ENCODE measurements around the gene FLACC1. TPM values are rescaled to one million over a fixed set of nuclear protein-coding genes. Genes with fewer than 3 reads are reported as not detected.
"Not testable (repeated sequence)": the region's sequence is repeated elsewhere in the genome, so short reads cannot be mapped to it uniquely, and the experiment has no call there.

The FLACC1 gene
- total RNA-seq, 1 donor from 2014 or later = 0.69 TPM

- Mint-ChIP-seq H3K27me3 (no peaks in the 10 kb centered on the region), H3K27ac (no peak overlapping the region), H3K4me1 (ENCODE audit: low read depth) (peaks cover 2% of the 10 kb centered on the region), H3K4me3 (ENCODE audit: low read depth) (no peak overlapping the region), H3K9me3 (ENCODE audit: low read depth) (peaks cover 13% of the 10 kb centered on the region), H3K36me3 (ENCODE audit: insufficient read depth) (peaks cover 34% of the 10 kb centered on the region)
- TF ChIP-seq CTCF (IDR thresholded peaks at IDR 0.05; ENCODE audit: unreplicated experiment) = no peak
- DNase-seq (ENCODE audit: low spot score, unreplicated experiment) = no peak
Measured at GRCh38 chr2:201377218-201377617, 20.1 kb upstream of the FLACC1 start.

- no peak for DNase-seq (ENCODE audit: low spot score, unreplicated experiment)
- Mint-ChIP-seq H3K4me3 (ENCODE audit: low read depth) (no peak overlapping the region), H3K9me3 (ENCODE audit: low read depth) (peaks cover 36% of the 10 kb centered on the region), H3K27ac (no peak overlapping the region), H3K36me3 (ENCODE audit: insufficient read depth) (peaks cover 55% of the 10 kb centered on the region), H3K4me1 (ENCODE audit: low read depth) (peaks cover 5% of the 10 kb centered on the region), H3K27me3 (no peaks in the 10 kb centered on the region)
- no peak for TF ChIP-seq CTCF (IDR thresholded peaks at IDR 0.05; ENCODE audit: unreplicated experiment)
Measured at GRCh38 chr2:201369775-201370174, 12.6 kb upstream of the FLACC1 start.

GRCh38 chr2:201369318-201369717 lies 12.2 kb upstream of the FLACC1 start:
- H3K27me3 Mint-ChIP-seq = not testable (repeated sequence)
- peaks cover 53% of the 10 kb centered on the region for H3K36me3 Mint-ChIP-seq (ENCODE audit: insufficient read depth)

GRCh38 chr2:201366146-201366545 lies 9.0 kb upstream of the FLACC1 start:
- TF ChIP-seq CTCF (IDR thresholded peaks at IDR 0.05; ENCODE audit: unreplicated experiment) = no peak
- no peak overlapping the region for H3K27ac Mint-ChIP-seq
- no peaks in the 10 kb centered on the region for H3K27me3 Mint-ChIP-seq
- no peaks in the 10 kb centered on the region for H3K4me1 Mint-ChIP-seq (ENCODE audit: low read depth)
- no peak for DNase-seq (ENCODE audit: low spot score, unreplicated experiment)
- H3K36me3 Mint-ChIP-seq (ENCODE audit: insufficient read depth) = peaks cover 48% of the 10 kb centered on the region
- H3K9me3 Mint-ChIP-seq (ENCODE audit: low read depth) = peaks cover 29% of the 10 kb centered on the region
- H3K4me3 Mint-ChIP-seq (ENCODE audit: low read depth) = no peak overlapping the region

More at GRCh38 chr2:201369318-201369717, 12.2 kb upstream of the FLACC1 start:
- peaks cover 34% of the 10 kb centered on the region for H3K9me3 Mint-ChIP-seq (ENCODE audit: low read depth)
- H3K27ac Mint-ChIP-seq; H3K4me1 Mint-ChIP-seq (ENCODE audit: low read depth); H3K4me3 Mint-ChIP-seq (ENCODE audit: low read depth); DNase-seq (ENCODE audit: low spot score, unreplicated experiment): not testable (repeated sequence)

GRCh38 chr2:201363857-201364560 lies 6.9 kb upstream of the FLACC1 start:
- no peak overlapping the region for H3K4me3 Mint-ChIP-seq (ENCODE audit: low read depth)
- no peak for DNase-seq (ENCODE audit: low spot score, unreplicated experiment)
- H3K9me3 Mint-ChIP-seq (ENCODE audit: low read depth) = peaks cover 26% of the 10 kb centered on the region
- no peaks in the 10 kb centered on the region for H3K27me3 Mint-ChIP-seq
- no peak overlapping the region for H3K27ac Mint-ChIP-seq
- peaks cover 41% of the 10 kb centered on the region for H3K36me3 Mint-ChIP-seq (ENCODE audit: insufficient read depth)
- TF ChIP-seq CTCF (IDR thresholded peaks at IDR 0.05; ENCODE audit: unreplicated experiment) = peak; percentile 63
- no peaks in the 10 kb centered on the region for H3K4me1 Mint-ChIP-seq (ENCODE audit: low read depth)

- Mint-ChIP-seq H3K9me3 (ENCODE audit: low read depth) (peaks cover 16% of the 10 kb centered on the region), H3K4me1 (ENCODE audit: low read depth) (no peaks in the 10 kb centered on the region), H3K27me3 (no peaks in the 10 kb centered on the region), H3K27ac (no peak overlapping the region), H3K4me3 (ENCODE audit: low read depth) (no peak overlapping the region), H3K36me3 (ENCODE audit: insufficient read depth) (peaks cover 34% of the 10 kb centered on the region)
- DNase-seq (ENCODE audit: low spot score, unreplicated experiment) = no peak
- TF ChIP-seq CTCF (IDR thresholded peaks at IDR 0.05; ENCODE audit: unreplicated experiment) = no peak
Measured at GRCh38 chr2:201362396-201362795, 5.3 kb upstream of the FLACC1 start.

Measured in progenitor cell of endocrine pancreas (in vitro differentiated cells).